ENCODE data around the gene CPEB1. TPM values are rescaled to one million over a fixed set of nuclear protein-coding genes. Genes with fewer than 3 reads are reported as not detected.

The CPEB1 gene
- total RNA-seq, 6 experiments from 2014 or later: not detected

DNA sequence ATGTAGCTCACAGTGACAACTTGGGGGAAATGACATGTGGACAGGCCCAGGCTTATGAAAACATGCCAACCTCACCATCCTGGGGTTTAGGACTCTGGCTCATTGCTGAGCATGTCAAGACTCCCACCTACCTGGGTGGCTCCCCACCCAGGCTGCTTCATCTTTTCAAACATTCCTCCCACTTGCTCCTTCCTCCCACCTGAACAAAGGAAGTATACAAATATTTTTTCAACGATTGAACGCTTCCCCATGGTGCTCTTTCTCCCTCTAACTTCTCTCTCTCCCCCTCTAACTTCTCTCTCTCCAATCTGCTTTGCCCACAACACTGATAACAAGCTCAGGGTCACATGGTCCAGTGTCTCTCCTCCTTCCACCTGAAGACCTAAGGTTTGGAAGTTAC, 27.7 kb upstream of the CPEB1 start:
- H3K4me3 ChIP-seq: no peak overlapping the region
- intact Hi-C loops (cut with DNase I): no loop called here
- H3K9me3 ChIP-seq: no peaks in the 10 kb centered on the region
- ATAC-seq (no peak), DNase-seq (no peak)
- no peaks in the 10 kb centered on the region for H3K27me3 ChIP-seq
- TF ChIP-seq POLR2A (IDR thresholded peaks at IDR 0.05): no peak
- TF ChIP-seq, protein P1, sequence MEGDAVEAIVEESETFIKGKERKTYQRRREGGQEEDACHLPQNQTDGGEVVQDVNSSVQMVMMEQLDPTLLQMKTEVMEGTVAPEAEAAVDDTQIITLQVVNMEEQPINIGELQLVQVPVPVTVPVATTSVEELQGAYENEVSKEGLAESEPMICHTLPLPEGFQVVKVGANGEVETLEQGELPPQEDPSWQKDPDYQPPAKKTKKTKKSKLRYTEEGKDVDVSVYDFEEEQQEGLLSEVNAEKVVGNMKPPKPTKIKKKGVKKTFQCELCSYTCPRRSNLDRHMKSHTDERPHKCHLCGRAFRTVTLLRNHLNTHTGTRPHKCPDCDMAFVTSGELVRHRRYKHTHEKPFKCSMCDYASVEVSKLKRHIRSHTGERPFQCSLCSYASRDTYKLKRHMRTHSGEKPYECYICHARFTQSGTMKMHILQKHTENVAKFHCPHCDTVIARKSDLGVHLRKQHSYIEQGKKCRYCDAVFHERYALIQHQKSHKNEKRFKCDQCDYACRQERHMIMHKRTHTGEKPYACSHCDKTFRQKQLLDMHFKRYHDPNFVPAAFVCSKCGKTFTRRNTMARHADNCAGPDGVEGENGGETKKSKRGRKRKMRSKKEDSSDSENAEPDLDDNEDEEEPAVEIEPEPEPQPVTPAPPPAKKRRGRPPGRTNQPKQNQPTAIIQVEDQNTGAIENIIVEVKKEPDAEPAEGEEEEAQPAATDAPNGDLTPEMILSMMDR (IDR thresholded peaks at IDR 0.05): no peak
- H3K27ac ChIP-seq: no peak overlapping the region
- H3K36me3 ChIP-seq: no peaks in the 10 kb centered on the region
- no peaks in the 10 kb centered on the region for H3K4me1 ChIP-seq
- 30% methylated on average over 2 of the region's 2 CpGs for WGBS (ENCODE audit: insufficient coverage, low coverage, low lambda C conversion rate, missing lambda C conversion rate)

DNA sequence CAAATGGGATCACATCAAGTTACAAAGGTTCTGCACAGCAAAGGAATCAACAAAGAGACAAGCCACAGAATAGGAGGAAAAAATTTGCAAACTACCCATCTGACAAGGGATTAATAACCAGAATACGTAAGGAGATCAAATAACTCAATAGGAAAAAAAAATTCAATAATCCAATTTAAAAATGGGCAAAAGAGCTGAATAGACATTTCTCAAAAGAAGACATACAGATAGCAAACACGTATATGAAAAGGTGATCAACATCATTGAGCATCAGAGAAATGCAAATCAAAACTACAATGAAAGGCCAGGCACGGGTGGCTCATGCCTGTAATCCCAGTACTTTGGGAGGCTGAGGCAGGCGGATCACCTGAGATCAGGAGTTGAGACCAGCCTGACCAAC, 23.5 kb upstream of the CPEB1 start:
- no peak for DNase-seq
- 43% methylated on average over 2 of the region's 4 CpGs for WGBS (ENCODE audit: insufficient coverage, low coverage, low lambda C conversion rate, missing lambda C conversion rate)
- Histone ChIP-seq H3K4me3 (no peak overlapping the region), H3K36me3 (no peaks in the 10 kb centered on the region), H3K27ac (no peak overlapping the region), H3K4me1 (no peaks in the 10 kb centered on the region), H3K27me3 (no peaks in the 10 kb centered on the region), H3K9me3 (no peaks in the 10 kb centered on the region)
- no peak for ATAC-seq
- intact Hi-C loops (cut with DNase I): no loop called here
- TF ChIP-seq POLR2A (IDR thresholded peaks at IDR 0.05): no peak
- TF ChIP-seq, protein P1 (IDR thresholded peaks at IDR 0.05): no peak

DNA sequence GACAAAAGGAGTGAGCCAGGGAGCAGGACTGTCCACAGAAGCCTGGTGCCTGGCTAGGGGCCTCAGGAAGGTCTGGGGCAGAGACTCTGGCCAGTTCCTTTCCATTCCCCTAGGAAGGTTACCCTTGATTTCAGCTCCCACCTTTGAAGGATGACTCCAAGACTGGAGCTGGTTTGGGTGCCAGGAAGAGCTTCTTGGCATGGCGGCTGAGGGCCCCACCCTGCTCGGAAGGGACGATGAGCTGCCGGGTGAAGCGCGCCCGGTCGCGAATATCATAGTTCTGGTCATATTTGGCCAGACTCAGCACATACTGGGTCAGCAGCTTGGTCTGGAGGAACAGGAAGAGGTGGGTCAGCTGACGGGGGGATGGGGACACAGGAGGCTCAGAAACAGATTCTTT, 19.4 kb upstream of the CPEB1 start:
- Histone ChIP-seq H3K27ac (no peak overlapping the region), H3K27me3 (no peaks in the 10 kb centered on the region), H3K4me1 (no peaks in the 10 kb centered on the region), H3K36me3 (no peaks in the 10 kb centered on the region), H3K9me3 (no peaks in the 10 kb centered on the region), H3K4me3 (no peak overlapping the region)
- 90% methylated on average over 6 of the region's 10 CpGs for WGBS (ENCODE audit: insufficient coverage, low coverage, low lambda C conversion rate, missing lambda C conversion rate)
- DNase-seq: no peak
- no peak for ATAC-seq
- intact Hi-C loops (cut with DNase I): no loop called here
- no peak for TF ChIP-seq POLR2A (IDR thresholded peaks at IDR 0.05)
- TF ChIP-seq, protein P1 (IDR thresholded peaks at IDR 0.05): no peak

DNA sequence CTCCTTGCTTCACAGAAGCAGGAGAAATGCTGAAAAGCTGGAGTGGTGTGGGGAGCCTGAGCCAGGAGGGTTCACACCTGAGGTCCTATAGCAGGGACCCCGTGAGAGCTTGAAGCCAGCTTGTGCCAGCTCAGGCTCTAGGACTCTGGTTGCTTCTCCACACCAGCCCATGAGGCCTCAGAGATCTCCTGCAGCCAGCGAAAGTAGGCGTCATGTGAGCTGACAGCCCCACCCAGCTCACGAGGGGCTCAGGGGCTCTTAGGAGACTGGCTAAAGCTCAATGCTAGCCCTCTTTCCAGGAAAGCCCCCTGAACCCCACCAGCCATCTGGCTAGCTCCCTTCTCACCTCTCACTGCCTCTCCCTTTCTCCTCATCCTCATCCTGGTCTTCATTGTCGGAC, 16.9 kb upstream of the CPEB1 start:
- intact Hi-C loops (cut with DNase I): no loop called here
- Histone ChIP-seq H3K27me3 (no peaks in the 10 kb centered on the region), H3K4me1 (no peaks in the 10 kb centered on the region), H3K27ac (no peak overlapping the region), H3K4me3 (no peak overlapping the region), H3K36me3 (no peaks in the 10 kb centered on the region), H3K9me3 (no peaks in the 10 kb centered on the region)
- ATAC-seq: no peak
- WGBS (ENCODE audit: insufficient coverage, low coverage, low lambda C conversion rate, missing lambda C conversion rate): 52% methylated on average over 2 of the region's 5 CpGs
- DNase-seq: no peak
- TF ChIP-seq, protein P1 (IDR thresholded peaks at IDR 0.05): no peak
- no peak for TF ChIP-seq POLR2A (IDR thresholded peaks at IDR 0.05)

DNA sequence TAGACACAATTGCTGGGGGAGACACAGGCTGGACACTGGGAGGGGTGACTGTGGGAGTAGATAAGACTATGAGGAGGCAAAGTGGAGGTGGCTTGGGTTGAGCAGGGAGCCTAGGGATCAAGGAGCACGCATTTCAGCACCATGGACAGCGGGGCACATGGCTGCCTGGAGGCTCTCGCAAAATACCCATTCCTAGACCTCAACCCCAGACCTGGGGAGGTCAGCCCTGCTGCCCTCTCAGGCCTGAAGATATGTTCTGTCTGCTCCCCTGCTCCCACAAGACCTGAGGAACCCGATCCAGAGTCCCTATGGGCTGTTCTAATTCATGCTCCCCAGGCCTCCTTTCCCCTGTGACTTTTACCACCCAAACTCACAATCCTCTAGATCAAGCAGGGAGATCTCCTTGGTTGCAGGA, 16.0 kb upstream of the CPEB1 start:
- DNase-seq (no peak), ATAC-seq (peak in 3 of 4 donors; percentile 17 to 64 (median 33))
- intact Hi-C loops (cut with DNase I): no loop called here
- no peak overlapping the region for H3K4me3 ChIP-seq
- H3K36me3 ChIP-seq: no peaks in the 10 kb centered on the region
- no peak overlapping the region for H3K27ac ChIP-seq
- no peaks in the 10 kb centered on the region for H3K9me3 ChIP-seq
- H3K27me3 ChIP-seq: no peaks in the 10 kb centered on the region
- H3K4me1 ChIP-seq: no peaks in the 10 kb centered on the region
- TF ChIP-seq, protein P1 (IDR thresholded peaks at IDR 0.05): no peak
- TF ChIP-seq POLR2A (IDR thresholded peaks at IDR 0.05): no peak
- 10% methylated on average over 4 of the region's 4 CpGs for WGBS (ENCODE audit: insufficient coverage, low coverage, low lambda C conversion rate, missing lambda C conversion rate)
